WTC11 (cell line): Measurements from ENCODE around the gene OSBPL9.

Experiments
- KAT7 ChIP-seq: sonication (generic); formaldehyde crosslinking; IDR thresholded peaks from 2 replicates; pipeline ENCODE4 v1.8.1; 2023; ENCODE audit warnings: missing genetic modification reagents, mild to moderate bottlenecking, borderline replicate concordance
- TEAD4 ChIP-seq: sonication (generic); formaldehyde crosslinking; IDR thresholded peaks from 2 replicates; pipeline ENCODE4 v1.8.0; 2022; ENCODE audit warnings: mild to moderate bottlenecking, missing genetic modification reagents
- ZNF423 ChIP-seq: fragments of 250-450 bp; sonication (Bioruptor Pico); IDR thresholded peaks from 2 replicates; pipeline ENCODE4 v2.1.2; 2022; ENCODE audit warnings: mild to moderate bottlenecking, moderate library complexity
- TF ChIP-seq, protein P1 (sequence below): fragments of 200-600 bp; IDR thresholded peaks from 2 replicates; pipeline ENCODE4 v1.8.0; 2022; ENCODE audit warnings: antibody characterized with exemption
- TF ChIP-seq, protein P2 (sequence below): sonication (generic); formaldehyde crosslinking; IDR thresholded peaks from 2 replicates; pipeline ENCODE4 v1.8.1; 2023; ENCODE audit warnings: mild to moderate bottlenecking, missing genetic modification reagents, moderate library complexity

DNA sequence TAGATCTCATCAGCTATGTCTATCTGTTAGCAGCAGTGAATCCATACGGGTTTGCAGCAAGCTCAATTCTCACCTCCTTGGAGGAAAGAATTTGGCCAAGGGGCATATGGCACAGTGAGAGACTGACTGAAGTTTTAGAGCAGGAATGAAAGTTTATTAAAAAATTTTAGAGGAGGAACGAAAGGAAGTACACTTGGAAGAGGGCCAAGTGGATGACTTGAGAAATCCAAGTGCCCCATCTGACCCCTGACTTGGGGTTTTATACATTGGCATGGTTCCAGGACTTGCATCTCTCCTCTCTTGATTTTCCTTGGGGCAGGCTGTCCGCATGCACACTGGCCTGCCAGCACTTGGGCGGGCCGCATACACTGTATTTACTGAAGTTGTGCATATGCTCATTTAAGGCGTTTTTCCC, 9.2 kb upstream of the OSBPL9 start:
- no peak for TF ChIP-seq TEAD4 (CRISPR knock-in tag)
- TF ChIP-seq, protein P1, sequence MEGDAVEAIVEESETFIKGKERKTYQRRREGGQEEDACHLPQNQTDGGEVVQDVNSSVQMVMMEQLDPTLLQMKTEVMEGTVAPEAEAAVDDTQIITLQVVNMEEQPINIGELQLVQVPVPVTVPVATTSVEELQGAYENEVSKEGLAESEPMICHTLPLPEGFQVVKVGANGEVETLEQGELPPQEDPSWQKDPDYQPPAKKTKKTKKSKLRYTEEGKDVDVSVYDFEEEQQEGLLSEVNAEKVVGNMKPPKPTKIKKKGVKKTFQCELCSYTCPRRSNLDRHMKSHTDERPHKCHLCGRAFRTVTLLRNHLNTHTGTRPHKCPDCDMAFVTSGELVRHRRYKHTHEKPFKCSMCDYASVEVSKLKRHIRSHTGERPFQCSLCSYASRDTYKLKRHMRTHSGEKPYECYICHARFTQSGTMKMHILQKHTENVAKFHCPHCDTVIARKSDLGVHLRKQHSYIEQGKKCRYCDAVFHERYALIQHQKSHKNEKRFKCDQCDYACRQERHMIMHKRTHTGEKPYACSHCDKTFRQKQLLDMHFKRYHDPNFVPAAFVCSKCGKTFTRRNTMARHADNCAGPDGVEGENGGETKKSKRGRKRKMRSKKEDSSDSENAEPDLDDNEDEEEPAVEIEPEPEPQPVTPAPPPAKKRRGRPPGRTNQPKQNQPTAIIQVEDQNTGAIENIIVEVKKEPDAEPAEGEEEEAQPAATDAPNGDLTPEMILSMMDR, result no peak
- no peak for TF ChIP-seq KAT7
- TF ChIP-seq, protein P2, sequence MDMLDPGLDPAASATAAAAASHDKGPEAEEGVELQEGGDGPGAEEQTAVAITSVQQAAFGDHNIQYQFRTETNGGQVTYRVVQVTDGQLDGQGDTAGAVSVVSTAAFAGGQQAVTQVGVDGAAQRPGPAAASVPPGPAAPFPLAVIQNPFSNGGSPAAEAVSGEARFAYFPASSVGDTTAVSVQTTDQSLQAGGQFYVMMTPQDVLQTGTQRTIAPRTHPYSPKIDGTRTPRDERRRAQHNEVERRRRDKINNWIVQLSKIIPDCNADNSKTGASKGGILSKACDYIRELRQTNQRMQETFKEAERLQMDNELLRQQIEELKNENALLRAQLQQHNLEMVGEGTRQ (CRISPR knock-in tag), result no peak
- no peak for TF ChIP-seq ZNF423 (CRISPR knock-in tag)
